ENCODE results near the gene LYAR.

The LYAR gene

GRCh38 chr4:4315461-4316149, 25.7 kb upstream of the LYAR start:
- no peak overlapping the region for H2AFZ ChIP-seq (ENCODE audit: low read depth, low read length, severe bottlenecking)
- no peaks in the 10 kb centered on the region for H3K36me3 ChIP-seq (ENCODE audit: low read length)
- H3K27ac ChIP-seq (ENCODE audit: low read depth, low read length), result no peak overlapping the region
- H3K79me2 ChIP-seq (ENCODE audit: insufficient read depth, low read length), result no peaks in the 10 kb centered on the region
- no peaks in the 10 kb centered on the region for H4K20me1 ChIP-seq (ENCODE audit: low read depth, low read length)
- H3K4me2 ChIP-seq (ENCODE audit: low read depth, low read length, poor library complexity, severe bottlenecking), result no peak overlapping the region
- no peaks in the 10 kb centered on the region for H3K9me2 ChIP-seq (replicated peaks; ENCODE audit: insufficient read depth, low read length)
- H3K4me3 ChIP-seq (ENCODE audit: insufficient read depth, low read length, poor library complexity, severe bottlenecking), result no peak overlapping the region
- H3K9ac ChIP-seq (ENCODE audit: low read length), result no peak overlapping the region
- no peaks in the 10 kb centered on the region for H3K27me3 ChIP-seq (ENCODE audit: low read length)
- H3F3A ChIP-seq (ENCODE audit: insufficient read depth), result peaks cover 5% of the 10 kb centered on the region; the same call in 1 of the 2 replicates
- TF ChIP-seq CTCF (IDR thresholded peaks at IDR 0.05; ENCODE audit: insufficient read depth, low read length, poor library complexity, severe bottlenecking), result no peak
- TF ChIP-seq EZH2phosphoT487 (conservative IDR thresholded peaks at IDR 0.05; ENCODE audit: low read length), result no peak
- H3K9me3 ChIP-seq (ENCODE audit: insufficient read depth, low read length), result no peaks in the 10 kb centered on the region

GRCh38 chr4:4311193-4311592, 21.2 kb upstream of the LYAR start:
- no peaks in the 10 kb centered on the region for H3K27me3 ChIP-seq (ENCODE audit: low read length)
- no peak overlapping the region for H2AFZ ChIP-seq (ENCODE audit: low read depth, low read length, severe bottlenecking)
- H3K27ac ChIP-seq (ENCODE audit: low read depth, low read length), result no peak overlapping the region
- no peak overlapping the region for H3K4me2 ChIP-seq (ENCODE audit: low read depth, low read length, poor library complexity, severe bottlenecking)
- H3K4me3 ChIP-seq (ENCODE audit: insufficient read depth, low read length, poor library complexity, severe bottlenecking), result no peak overlapping the region
- H4K20me1 ChIP-seq (ENCODE audit: low read depth, low read length), result no peaks in the 10 kb centered on the region
- no peaks in the 10 kb centered on the region for H3K9me3 ChIP-seq (ENCODE audit: insufficient read depth, low read length)
- H3K9ac ChIP-seq (ENCODE audit: low read length), result no peak overlapping the region
- H3F3A ChIP-seq (ENCODE audit: insufficient read depth), result peaks cover 5% of the 10 kb centered on the region; the same call in 1 of the 2 replicates
- H3K36me3 ChIP-seq (ENCODE audit: low read length), result no peaks in the 10 kb centered on the region
- no peak for TF ChIP-seq EZH2phosphoT487 (conservative IDR thresholded peaks at IDR 0.05; ENCODE audit: low read length)
- no peak for TF ChIP-seq CTCF (IDR thresholded peaks at IDR 0.05; ENCODE audit: insufficient read depth, low read length, poor library complexity, severe bottlenecking)
- no peaks in the 10 kb centered on the region for H3K9me2 ChIP-seq (replicated peaks; ENCODE audit: insufficient read depth, low read length)
- H3K79me2 ChIP-seq (ENCODE audit: insufficient read depth, low read length), result no peaks in the 10 kb centered on the region

- Histone ChIP-seq H3K9me2 (replicated peaks; ENCODE audit: insufficient read depth, low read length) (no peaks in the 10 kb centered on the region), H3K9me3 (ENCODE audit: insufficient read depth, low read length) (no peaks in the 10 kb centered on the region), H3K79me2 (ENCODE audit: insufficient read depth, low read length) (no peaks in the 10 kb centered on the region), H3K27me3 (ENCODE audit: low read length) (no peaks in the 10 kb centered on the region), H2AFZ (ENCODE audit: low read depth, low read length, severe bottlenecking) (no peak overlapping the region), H3K9ac (ENCODE audit: low read length) (no peak overlapping the region), H3F3A (ENCODE audit: insufficient read depth) (peaks cover 5% of the 10 kb centered on the region; the same call in 1 of the 2 replicates), H3K4me3 (ENCODE audit: insufficient read depth, low read length, poor library complexity, severe bottlenecking) (no peak overlapping the region), H3K4me2 (ENCODE audit: low read depth, low read length, poor library complexity, severe bottlenecking) (no peak overlapping the region), H4K20me1 (ENCODE audit: low read depth, low read length) (no peaks in the 10 kb centered on the region), H3K36me3 (ENCODE audit: low read length) (no peaks in the 10 kb centered on the region), H3K27ac (ENCODE audit: low read depth, low read length) (no peak overlapping the region)
- TF ChIP-seq CTCF (IDR thresholded peaks at IDR 0.05; ENCODE audit: insufficient read depth, low read length, poor library complexity, severe bottlenecking) (no peak), EZH2phosphoT487 (conservative IDR thresholded peaks at IDR 0.05; ENCODE audit: low read length) (no peak)
Measured at GRCh38 chr4:4308800-4309441, 19.0 kb upstream of the LYAR start.
